Activated CD4-positive, alpha-beta T cell treated with anti-CD3 and anti-CD28 coated beads, Interleukin-2, amount 50 U/mL, for 48 hours (primary cell): ENCODE results near the gene AMBRA1.

Experiments used
- DNase-seq, 2 experiments: peaks; one replicate each; pipeline ENCODE4 v3.0.0-alpha.2; 2020

Gene AMBRA1

GRCh38 chr11:46363455-46364005 lies 230.3 kb downstream of the AMBRA1 start:
- DNase-seq: no peak

GRCh38 chr11:46363031-46363407 lies 230.8 kb downstream of the AMBRA1 start:
- no peak for DNase-seq

GRCh38 chr11:46362156-46363030 lies 231.4 kb downstream of the AMBRA1 start:
- DNase-seq: no peak

- peak; percentile 69 to 73 for DNase-seq
Observed at GRCh38 chr11:46361283-46362155, 232.3 kb downstream of the AMBRA1 start.

- no peak for DNase-seq
Observed at GRCh38 chr11:46360878-46361277, 232.9 kb downstream of the AMBRA1 start.

GRCh38 chr11:46359953-46360352 lies 233.9 kb downstream of the AMBRA1 start:
- DNase-seq: no peak

- DNase-seq: no peak
Observed at GRCh38 chr11:46357483-46357936, 236.3 kb downstream of the AMBRA1 start.

GRCh38 chr11:46356924-46357482 lies 236.8 kb downstream of the AMBRA1 start:
- no peak for DNase-seq

- peak; percentile 62 to 75 for DNase-seq
Observed at GRCh38 chr11:46353698-46354097, 240.1 kb downstream of the AMBRA1 start.

- peak; percentile 78 to 83 for DNase-seq
Observed at GRCh38 chr11:46352063-46352841, 241.6 kb downstream of the AMBRA1 start.

GRCh38 chr11:46351606-46352005 lies 242.2 kb downstream of the AMBRA1 start:
- DNase-seq: no peak

- DNase-seq: no peak
Observed at GRCh38 chr11:46351148-46351547, 242.7 kb downstream of the AMBRA1 start.

GRCh38 chr11:46350695-46351094 lies 243.1 kb downstream of the AMBRA1 start:
- DNase-seq: no peak

GRCh38 chr11:46348566-46349401 lies 245.0 kb downstream of the AMBRA1 start:
- peak; percentile 63 to 72 for DNase-seq

GRCh38 chr11:46347637-46348311 lies 246.0 kb downstream of the AMBRA1 start:
- peak; percentile 30 to 35 for DNase-seq

- peak; percentile 81 to 85 for DNase-seq
Observed at GRCh38 chr11:46346886-46347636, 246.8 kb downstream of the AMBRA1 start, which contains the start of gene DGKZ. DGKZ (plus strand) TSS chr11:46347463; CDS start chr11:46347660, 197 bp downstream.
